ENCODE measurements around the gene TRIM3.
A peak's percentile ranks its signal among the peaks of the same experiment; 100 is the strongest.
"Not testable (repeated sequence)": the region's sequence is repeated elsewhere in the genome, so short reads cannot be mapped to it uniquely, and the experiment has no call there.

Gene TRIM3

GRCh38 chr11:6473451-6474412 is at the start of gene TRIM3:
TSS of gene TRIM3 (minus strand) at chr11:6473941. CDS start at chr11:6465695, 8,246 bp downstream.
- DNase-seq, result peak; percentile 86

GRCh38 chr11:6523253-6523652 is 49.5 kb upstream of the TRIM3 start:
- DNase-seq, result no peak

- DNase-seq, result not testable (repeated sequence)
Observed at GRCh38 chr11:6521946-6522345, 48.2 kb upstream of the TRIM3 start.

GRCh38 chr11:6520265-6520664 is 46.5 kb upstream of the TRIM3 start:
- no peak for DNase-seq

GRCh38 chr11:6516865-6517264 is 43.1 kb upstream of the TRIM3 start:
- DNase-seq, result no peak

GRCh38 chr11:6505577-6506240 is 32.0 kb upstream of the TRIM3 start:
- peak; percentile 61 for DNase-seq

- DNase-seq, result no peak
Observed at GRCh38 chr11:6504166-6504565, 30.4 kb upstream of the TRIM3 start.

GRCh38 chr11:6502382-6502781 is 28.6 kb upstream of the TRIM3 start:
- no peak for DNase-seq

- no peak for DNase-seq
Observed at GRCh38 chr11:6498544-6498943, 24.8 kb upstream of the TRIM3 start.

GRCh38 chr11:6498121-6498520 is 24.4 kb upstream of the TRIM3 start:
- DNase-seq, result no peak

GRCh38 chr11:6497069-6497839 is 23.5 kb upstream of the TRIM3 start, which contains the start of gene DNHD1:
TSS of gene DNHD1 (plus strand) at chr11:6497280. CDS start at chr11:6498216, 936 bp downstream.
- no peak for DNase-seq

GRCh38 chr11:6489306-6489705 is 15.6 kb upstream of the TRIM3 start:
- no peak for DNase-seq

- DNase-seq, result no peak
Observed at GRCh38 chr11:6488821-6489220, 15.1 kb upstream of the TRIM3 start.

- DNase-seq, result no peak
Observed at GRCh38 chr11:6488342-6488741, 14.6 kb upstream of the TRIM3 start.

- DNase-seq, result no peak
Observed at GRCh38 chr11:6486938-6487337, 13.2 kb upstream of the TRIM3 start.

GRCh38 chr11:6486256-6486655 is 12.5 kb upstream of the TRIM3 start:
- no peak for DNase-seq

- DNase-seq, result no peak
Observed at GRCh38 chr11:6485661-6486060, 11.9 kb upstream of the TRIM3 start.

- DNase-seq, result no peak
Observed at GRCh38 chr11:6483015-6483414, 9.3 kb upstream of the TRIM3 start.

- no peak for DNase-seq
Observed at GRCh38 chr11:6482441-6482840, 8.7 kb upstream of the TRIM3 start.

- DNase-seq, result no peak
Observed at GRCh38 chr11:6481924-6482275, 8.2 kb upstream of the TRIM3 start.

- DNase-seq, result peak; percentile 98
Observed at GRCh38 chr11:6481012-6481923, 7.5 kb upstream of the TRIM3 start, which contains the start of the genes ARFIP2 and TIMM10B. TSS of gene ARFIP2 (minus strand) at chr11:6481331. CDS start at chr11:6480421, 910 bp downstream. TSS of gene TIMM10B (plus strand) at chr11:6481501. CDS start at chr11:6481517, 16 bp downstream.

Data from NCI-H2029 (cell line).